Astrocyte of the hippocampus (primary cell): Measurements from ENCODE around the gene FOXP1.
A peak's percentile ranks its signal among the peaks of the same experiment; 100 is the strongest.

Experiments
- DNase-seq: peaks from one replicate; pipeline ENCODE4 v3.0.0; 2011; ENCODE audit warnings: low read depth, low spot score

FOXP1 gene

GRCh38 chr3:71149959-71150954 is 433.3 kb downstream of the FOXP1 start:
- DNase-seq: no peak

- DNase-seq: no peak
Observed at GRCh38 chr3:71148455-71149060, 435.0 kb downstream of the FOXP1 start.

GRCh38 chr3:71146673-71147072 is 436.9 kb downstream of the FOXP1 start:
- no peak for DNase-seq

GRCh38 chr3:71145954-71146353 is 437.6 kb downstream of the FOXP1 start:
- no peak for DNase-seq

- DNase-seq: no peak
Observed at GRCh38 chr3:71144525-71145253, 438.8 kb downstream of the FOXP1 start.

GRCh38 chr3:71143493-71143892 is 440.0 kb downstream of the FOXP1 start:
- DNase-seq: no peak

GRCh38 chr3:71142441-71143161 is 440.9 kb downstream of the FOXP1 start:
- DNase-seq: no peak

GRCh38 chr3:71140477-71140876 is 443.1 kb downstream of the FOXP1 start:
- no peak for DNase-seq

GRCh38 chr3:71139496-71139895 is 444.0 kb downstream of the FOXP1 start:
- no peak for DNase-seq

GRCh38 chr3:71138410-71138809 is 445.1 kb downstream of the FOXP1 start:
- no peak for DNase-seq

GRCh38 chr3:71136276-71136675 is 447.3 kb downstream of the FOXP1 start:
- no peak for DNase-seq

GRCh38 chr3:71135373-71136088 is 448.0 kb downstream of the FOXP1 start:
- DNase-seq: no peak

GRCh38 chr3:71134521-71134920 is 449.0 kb downstream of the FOXP1 start:
- no peak for DNase-seq

- no peak for DNase-seq
Observed at GRCh38 chr3:71133865-71134264, 449.7 kb downstream of the FOXP1 start.

- DNase-seq: no peak
Observed at GRCh38 chr3:71132995-71133730, 450.4 kb downstream of the FOXP1 start.

GRCh38 chr3:71131375-71132314 is 451.9 kb downstream of the FOXP1 start:
- DNase-seq: no peak

- DNase-seq: peak; percentile 92
Observed at GRCh38 chr3:71130471-71131374, 452.8 kb downstream of the FOXP1 start.
